Uterus (tissue), 4 donors: Measurements from ENCODE around the gene SYNGR1. TPM values are rescaled to one million over a fixed set of nuclear protein-coding genes. Genes with fewer than 3 reads are reported as not detected.

Experiments used
- DNase-seq, 2 donors: peaks; one replicate each; pipeline ENCODE4 v3.0.0-alpha.2; 2019 to 2020
- H3K27ac ChIP-seq, 2 donors: fragments of 200-600 bp; sonication (generic); 1 replicate in 1 of 2; 2 replicates in 1 of 2; pipeline ENCODE4 v1.5.1; 2016 to 2018
- H3K27me3 ChIP-seq, 2 donors: fragments of 200-600 bp; sonication (generic); one replicate each; pipeline ENCODE4 v1.5.1; 2018 to 2019; ENCODE audit warnings: control low read depth in 1 of 2
- H3K36me3 ChIP-seq, 2 donors: fragments of 200-600 bp; sonication (generic); one replicate each; pipeline ENCODE4 v1.5.1; 2019; ENCODE audit warnings: control low read depth in 1 of 2
- H3K4me1 ChIP-seq, 2 donors: fragments of 200-600 bp; sonication (generic); one replicate each; pipeline ENCODE4 v1.5.1; 2018 to 2019; ENCODE audit warnings: control low read depth in 1 of 2
- H3K4me3 ChIP-seq, 2 donors: fragments of 200-600 bp; sonication (generic); 1 replicate in 1 of 2; 2 replicates in 1 of 2; pipeline ENCODE4 v1.5.1; 2018 to 2019; ENCODE audit warnings: mild to moderate bottlenecking in 1 of 2
- H3K9me3 ChIP-seq, 2 donors: fragments of 200-600 bp; sonication (generic); one replicate each; pipeline ENCODE4 v1.5.1; 2019; ENCODE audit warnings: control low read depth in 1 of 2
- POLR2A ChIP-seq, 2 donors: fragments of 450-650 bp; IDR thresholded peaks; one replicate each; pipeline ENCODE4 v1.6.1; 2016; ENCODE audit warnings: antibody characterized with exemption in 2 of 2, mild to moderate bottlenecking in 1 of 2, moderate library complexity in 1 of 2
- intact Hi-C: fragments of 100-400 bp; cut with DNase I; formaldehyde crosslinking; loops from one replicate; pipeline ENCODE4 v1.15.1; 2023; ENCODE audit warnings: low total_unique reads
- total RNA-seq, 4 donors: library from RNA; depleted of rRNA in 3 of 4; stranded (reverse); fragments of >200 nt in 3 of 4; gene quantifications; one replicate each; pipeline versions ENCODE4 v1.1.0 to v1.2.4, GENCODE V29; 2014 to 2023
- TF ChIP-seq, protein P1 (sequence below), 4 experiments: fragments of 200-600 bp in 2 of 4; fragments of 450-650 bp in 2 of 4; sonication (generic) in 2 of 4; IDR thresholded peaks; one replicate each; pipeline ENCODE4 v1.5.1; 2016 to 2019; ENCODE audit warnings: antibody characterized with exemption in 4 of 4, mild to moderate bottlenecking in 2 of 4, moderate library complexity in 1 of 4
- donor health status: DM: yes; HTN: yes; CAD: no.

SYNGR1 gene, protein sequence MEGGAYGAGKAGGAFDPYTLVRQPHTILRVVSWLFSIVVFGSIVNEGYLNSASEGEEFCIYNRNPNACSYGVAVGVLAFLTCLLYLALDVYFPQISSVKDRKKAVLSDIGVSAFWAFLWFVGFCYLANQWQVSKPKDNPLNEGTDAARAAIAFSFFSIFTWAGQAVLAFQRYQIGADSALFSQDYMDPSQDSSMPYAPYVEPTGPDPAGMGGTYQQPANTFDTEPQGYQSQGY
- 10 to 100 TPM; 12.9 to 57.9 (median 35.4) TPM for total RNA-seq

DNA sequence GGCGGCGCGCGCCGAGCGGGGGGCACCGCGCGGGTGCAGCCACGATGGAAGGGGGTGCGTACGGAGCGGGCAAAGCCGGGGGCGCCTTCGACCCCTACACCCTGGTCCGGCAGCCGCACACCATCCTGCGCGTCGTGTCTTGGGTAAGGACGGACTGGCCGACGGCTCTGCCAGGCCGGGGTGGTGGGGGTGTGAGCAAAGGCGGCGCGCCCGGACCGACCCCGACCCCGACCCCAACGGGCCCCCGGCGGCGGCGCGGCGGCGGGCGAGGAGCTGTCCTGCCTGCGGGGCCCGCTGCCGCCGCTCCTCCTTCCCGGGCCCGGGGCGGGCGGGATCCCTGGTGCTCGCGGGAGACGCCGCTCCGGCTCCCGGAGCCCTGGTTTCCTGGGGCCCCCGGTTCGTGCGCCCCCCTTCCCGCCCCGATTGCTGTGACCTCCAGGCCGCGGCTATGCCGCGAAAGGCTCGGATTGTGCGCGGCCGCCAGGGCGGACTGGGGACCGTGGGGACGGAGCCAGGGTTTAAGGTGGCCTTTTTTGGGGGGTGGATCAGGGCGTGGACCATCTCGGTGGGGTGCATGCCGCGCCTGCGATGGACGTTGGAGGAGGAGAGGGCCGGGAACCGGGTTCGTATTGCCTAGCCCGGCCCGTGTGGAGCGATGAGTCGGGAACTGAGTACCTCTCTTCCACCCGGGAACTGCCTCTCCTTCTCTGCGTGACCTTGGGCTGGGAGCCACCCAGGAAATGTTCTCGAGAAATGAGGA, at the start of gene SYNGR1:
TSS of gene SYNGR1 (plus strand) at position 25 of the 760 bp plus-strand sequence. CDS start at position 45, 20 bp downstream.
- Histone ChIP-seq H3K27me3 (no peaks in the 10 kb centered on the region), H3K4me1 (no peaks in the 10 kb centered on the region), H3K27ac (peak within 1 kb of the TSS; percentile 82 to 84), H3K4me3 (peak within 1 kb of the TSS; percentile 70 to 86), H3K9me3 (no peaks in the 10 kb centered on the region), H3K36me3 (no peaks in the 10 kb centered on the region)
- peak in 1 of 2 donors; percentile 42 for DNase-seq
- intact Hi-C loops = no loop called here
- TF ChIP-seq POLR2A (IDR thresholded peaks at IDR 0.05) = peak in 1 of 2 donors; percentile 41
- TF ChIP-seq, protein P1, sequence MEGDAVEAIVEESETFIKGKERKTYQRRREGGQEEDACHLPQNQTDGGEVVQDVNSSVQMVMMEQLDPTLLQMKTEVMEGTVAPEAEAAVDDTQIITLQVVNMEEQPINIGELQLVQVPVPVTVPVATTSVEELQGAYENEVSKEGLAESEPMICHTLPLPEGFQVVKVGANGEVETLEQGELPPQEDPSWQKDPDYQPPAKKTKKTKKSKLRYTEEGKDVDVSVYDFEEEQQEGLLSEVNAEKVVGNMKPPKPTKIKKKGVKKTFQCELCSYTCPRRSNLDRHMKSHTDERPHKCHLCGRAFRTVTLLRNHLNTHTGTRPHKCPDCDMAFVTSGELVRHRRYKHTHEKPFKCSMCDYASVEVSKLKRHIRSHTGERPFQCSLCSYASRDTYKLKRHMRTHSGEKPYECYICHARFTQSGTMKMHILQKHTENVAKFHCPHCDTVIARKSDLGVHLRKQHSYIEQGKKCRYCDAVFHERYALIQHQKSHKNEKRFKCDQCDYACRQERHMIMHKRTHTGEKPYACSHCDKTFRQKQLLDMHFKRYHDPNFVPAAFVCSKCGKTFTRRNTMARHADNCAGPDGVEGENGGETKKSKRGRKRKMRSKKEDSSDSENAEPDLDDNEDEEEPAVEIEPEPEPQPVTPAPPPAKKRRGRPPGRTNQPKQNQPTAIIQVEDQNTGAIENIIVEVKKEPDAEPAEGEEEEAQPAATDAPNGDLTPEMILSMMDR (IDR thresholded peaks at IDR 0.05) = no peak

DNA sequence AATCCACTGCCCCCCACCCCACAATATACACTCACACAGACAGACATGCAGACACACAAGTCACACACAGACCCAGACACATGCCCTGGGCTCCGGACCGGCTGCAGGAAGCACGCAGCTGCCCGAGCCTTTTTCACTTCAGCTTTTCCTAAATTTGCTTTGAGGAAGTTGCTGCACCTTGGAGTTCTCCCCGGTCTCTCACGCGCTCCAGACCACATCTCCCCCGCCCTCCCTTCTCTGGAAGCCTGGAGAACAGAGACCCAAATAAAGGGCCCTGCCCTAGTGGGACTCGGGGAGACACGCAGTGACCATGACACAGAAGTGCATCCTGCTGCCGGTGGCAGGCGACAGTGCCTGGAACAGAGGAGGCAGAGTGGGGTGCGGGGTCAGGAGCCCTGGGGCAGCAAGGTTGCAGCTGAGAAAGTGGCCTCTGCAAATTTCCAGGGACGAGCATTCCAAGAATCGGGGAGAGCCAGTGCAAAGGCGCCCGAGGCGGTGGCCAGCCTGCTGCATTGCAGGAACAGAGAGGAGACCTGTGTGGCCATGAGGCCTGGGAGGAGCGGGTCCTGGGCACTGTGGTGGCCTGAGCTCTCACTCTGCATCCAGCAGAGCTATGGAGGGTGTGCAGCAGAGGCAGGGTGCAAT, 49.5 kb upstream of the SYNGR1 start:
- no peaks in the 10 kb centered on the region for H3K36me3 ChIP-seq
- no peak overlapping the region for H3K4me3 ChIP-seq
- no peaks in the 10 kb centered on the region for H3K27me3 ChIP-seq
- peaks cover 0 to 26% of the 10 kb centered on the region in 2 donors for H3K4me1 ChIP-seq
- no peak for DNase-seq
- intact Hi-C loops = no loop called here
- H3K27ac ChIP-seq = peak overlapping the region in 1 of 2 donors; percentile 40
- H3K9me3 ChIP-seq = no peaks in the 10 kb centered on the region
- TF ChIP-seq, protein P1 (IDR thresholded peaks at IDR 0.05) = no peak

- Histone ChIP-seq H3K27ac (no peak overlapping the region), H3K4me3 (no peak overlapping the region), H3K27me3 (no peaks in the 10 kb centered on the region), H3K9me3 (no peaks in the 10 kb centered on the region), H3K4me1 (peaks cover 0 to 26% of the 10 kb centered on the region in 2 donors), H3K36me3 (no peaks in the 10 kb centered on the region)
- TF ChIP-seq POLR2A (IDR thresholded peaks at IDR 0.05) = no peak
- TF ChIP-seq, protein P1 (IDR thresholded peaks at IDR 0.05) = no peak
- intact Hi-C loops = no loop called here
- no peak for DNase-seq
Observed at GRCh38 chr22:39301108-39301507, 48.7 kb upstream of the SYNGR1 start.

- Histone ChIP-seq H3K9me3 (no peaks in the 10 kb centered on the region), H3K36me3 (no peaks in the 10 kb centered on the region), H3K27me3 (no peaks in the 10 kb centered on the region), H3K4me1 (peaks cover 0 to 25% of the 10 kb centered on the region in 2 donors), H3K27ac (no peak overlapping the region), H3K4me3 (no peak overlapping the region)
- intact Hi-C loops = no loop called here
- TF ChIP-seq, protein P1 (IDR thresholded peaks at IDR 0.05) = no peak
- TF ChIP-seq POLR2A (IDR thresholded peaks at IDR 0.05) = no peak
- DNase-seq = no peak
Observed at GRCh38 chr22:39301926-39302325, 47.9 kb upstream of the SYNGR1 start.
